Activated naive CD8-positive, alpha-beta T cell treated with anti-CD3 and anti-CD28 coated beads, Interleukin-2, amount 50 U/mL, for 16 hours (primary cell): ENCODE measurements around the gene GSDME.
"Not testable (repeated sequence)": the region's sequence is repeated elsewhere in the genome, so short reads cannot be mapped to it uniquely, and the experiment has no call there.

Source experiments
- DNase-seq: peaks from one replicate; pipeline ENCODE4 v3.0.0-alpha.2; 2020; ENCODE audit warnings: low read depth, low spot score

GSDME gene

DNA sequence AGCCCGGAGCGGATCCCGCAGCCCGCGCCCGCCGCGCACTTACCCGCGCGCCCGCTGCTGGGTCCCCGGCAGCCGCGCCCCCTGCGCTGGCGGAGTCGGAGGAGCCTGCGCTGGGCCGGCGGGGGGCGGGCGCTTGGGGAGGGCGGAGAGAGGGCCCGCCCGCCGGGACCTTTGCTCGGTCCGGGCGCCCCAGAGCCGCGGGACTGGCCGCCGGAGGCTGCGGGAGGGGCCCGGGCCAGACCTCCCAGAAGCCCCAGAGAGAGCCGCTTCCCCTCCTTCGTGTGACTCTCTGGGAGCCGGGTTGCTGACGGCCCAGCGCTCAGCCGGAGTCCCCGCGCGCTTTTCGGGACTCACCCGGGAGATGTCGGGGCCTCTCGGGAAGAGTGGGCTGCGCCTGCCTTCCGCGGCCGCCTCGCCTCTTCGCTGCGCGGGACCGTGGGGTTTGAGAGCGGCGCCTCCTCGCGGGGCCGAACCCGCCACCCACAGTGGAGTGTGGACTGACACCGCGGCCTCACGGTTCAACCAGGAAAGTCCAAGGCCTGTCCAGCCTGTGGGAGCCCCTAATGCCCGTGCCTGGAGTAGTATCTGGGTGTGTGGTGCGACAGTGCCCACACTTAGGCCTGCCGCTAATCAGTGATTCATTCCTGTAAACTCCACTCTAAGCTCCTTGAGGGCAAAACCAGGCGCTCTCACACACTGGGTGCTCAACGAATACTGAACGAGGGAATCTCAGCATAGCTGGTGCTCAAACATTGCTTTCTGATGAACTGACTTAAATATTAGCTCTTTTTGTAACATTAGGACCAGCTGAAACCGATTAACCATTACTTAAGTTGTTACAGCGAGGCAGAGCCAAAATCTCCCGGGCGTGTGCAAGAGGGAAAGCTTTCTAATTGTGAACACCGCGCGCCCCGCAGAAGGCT, at the start of gene GSDME:
Gene GSDME, minus strand, starts transcription at position 112 of the 923 bp plus-strand sequence. CDS start 7,690 bp downstream, outside the sequence.
- DNase-seq, result no peak

DNA sequence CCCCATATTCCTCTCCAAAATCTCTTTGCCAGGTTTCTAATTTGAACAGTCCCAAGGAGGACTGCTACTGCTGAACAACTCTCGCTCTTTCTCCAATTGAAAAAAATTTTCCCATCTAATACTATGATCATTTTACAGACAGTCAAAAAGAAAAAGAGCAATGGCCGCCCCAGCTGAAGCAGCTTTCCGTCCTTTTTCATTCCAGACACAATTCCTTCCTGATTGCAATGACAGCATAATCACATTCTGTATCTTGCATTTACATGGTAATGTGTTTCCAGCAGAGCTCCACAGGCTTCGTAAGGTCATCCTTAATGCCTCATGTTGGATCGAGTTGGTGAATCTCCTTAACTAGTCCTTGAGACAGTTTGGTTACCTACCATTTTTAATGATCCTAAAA, 45.0 kb upstream of the GSDME start:
- DNase-seq, result no peak

DNA sequence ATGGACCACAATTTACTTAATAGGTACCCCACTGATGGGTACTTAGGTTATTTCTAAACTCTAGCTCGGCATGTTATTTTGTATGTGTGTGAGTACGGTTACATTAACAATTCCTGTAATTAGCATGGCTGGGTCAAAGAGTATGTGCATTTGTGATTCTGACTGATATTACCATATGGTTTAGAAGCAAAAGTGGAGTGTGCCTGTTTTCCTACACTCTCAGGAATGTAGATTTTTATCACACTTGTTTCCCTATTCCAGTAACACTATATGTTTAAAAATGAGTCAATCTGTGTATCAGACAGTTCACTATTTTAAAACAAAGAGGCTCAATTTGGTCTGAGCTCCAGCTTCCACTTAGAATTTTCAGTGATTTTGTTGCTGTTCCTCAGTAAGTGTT, 44.6 kb upstream of the GSDME start:
- DNase-seq, result no peak

DNA sequence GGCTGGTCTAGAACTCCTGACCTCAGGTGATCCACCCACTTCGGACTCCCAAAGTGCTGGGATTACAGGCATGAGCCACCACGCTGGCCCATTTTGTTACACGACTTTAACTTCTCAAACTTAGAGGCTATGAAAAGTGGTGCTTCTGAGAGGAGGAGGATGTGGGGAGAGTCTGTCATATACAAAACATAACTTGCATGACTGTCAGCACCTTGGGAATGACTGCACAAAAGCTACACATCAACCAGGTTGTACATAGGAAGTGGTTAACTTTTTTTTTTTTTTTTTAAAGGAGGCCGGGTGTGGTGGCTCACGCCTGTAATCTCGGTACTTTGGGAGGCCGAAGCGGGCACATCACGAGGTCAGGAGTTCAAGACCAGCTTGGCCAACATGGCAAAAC, 43.4 kb upstream of the GSDME start:
- no peak for DNase-seq

DNA sequence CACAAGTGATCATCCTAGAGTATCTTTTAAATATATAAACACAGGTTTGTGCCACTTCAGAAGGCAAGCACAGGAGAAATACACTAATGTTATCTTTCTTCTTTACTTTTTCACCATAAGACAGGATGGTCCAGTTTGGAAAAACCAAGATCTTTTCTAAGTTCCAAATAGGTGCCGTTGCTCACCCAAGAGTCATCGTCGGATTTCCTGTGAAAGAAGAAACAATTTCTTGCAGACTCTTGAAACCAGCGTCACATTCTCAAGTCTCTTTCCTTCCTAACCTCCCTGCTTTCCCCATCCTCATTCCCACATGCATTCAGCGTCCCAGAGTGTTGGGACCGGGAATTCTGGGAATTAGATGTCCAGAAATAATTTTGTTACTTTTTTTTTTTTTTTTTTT, 42.8 kb upstream of the GSDME start:
- DNase-seq, result no peak

DNA sequence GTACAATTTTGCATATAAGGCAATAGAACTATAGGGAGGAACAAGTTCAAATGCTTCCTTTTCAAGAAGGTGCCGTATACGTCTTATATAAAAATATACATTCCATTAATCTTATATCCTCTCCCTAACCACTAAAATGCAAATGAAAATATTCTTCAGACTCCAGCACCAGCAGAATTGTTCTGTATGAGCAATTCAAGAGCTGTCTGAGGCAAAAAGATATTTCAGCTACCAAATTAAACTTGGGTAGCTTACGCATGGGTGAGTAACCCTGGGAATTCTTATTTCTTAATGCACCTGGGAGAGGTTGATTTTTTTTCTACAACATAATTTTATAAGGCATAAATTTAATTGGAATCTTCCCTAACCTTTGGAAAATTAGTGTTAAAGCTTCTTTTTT, 42.2 kb upstream of the GSDME start:
- DNase-seq, result no peak

DNA sequence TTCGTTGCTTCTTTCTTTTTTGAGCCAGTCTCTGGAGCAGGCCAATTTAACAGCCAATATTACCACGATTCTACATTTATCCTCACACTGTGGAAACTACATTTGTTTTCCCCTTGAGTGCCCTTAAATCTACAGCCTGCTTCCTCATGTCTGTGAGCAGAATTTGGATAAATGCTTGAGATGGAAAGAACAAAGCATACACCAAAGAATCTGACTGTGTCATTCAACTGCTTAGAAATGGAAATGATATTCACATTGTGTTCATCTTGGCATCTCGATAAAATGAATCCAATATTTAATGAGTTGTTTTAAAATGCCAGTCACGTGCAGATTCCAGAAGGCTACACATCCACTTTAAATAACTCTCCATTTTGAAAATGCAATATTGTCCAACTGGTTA, 41.0 kb upstream of the GSDME start:
- DNase-seq, result no peak

DNA sequence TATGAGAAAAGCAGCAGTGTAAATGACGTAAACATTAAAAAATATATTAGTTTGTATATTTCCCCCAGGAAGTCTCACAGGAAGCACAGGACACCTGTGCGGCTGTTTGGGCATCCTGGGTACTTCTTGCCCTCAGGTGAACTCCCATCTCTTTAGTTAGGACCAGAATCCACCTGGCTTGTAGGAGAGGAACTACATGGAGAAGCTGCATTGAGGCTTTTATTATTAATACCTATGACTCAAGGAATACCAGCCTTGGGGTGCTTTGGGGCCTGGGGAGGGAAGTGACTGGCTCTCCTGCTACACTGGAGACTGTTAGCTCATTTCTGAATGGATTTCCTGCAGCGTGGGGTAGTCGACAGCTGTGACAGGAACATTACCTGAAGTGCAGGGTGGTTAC, 40.0 kb upstream of the GSDME start:
- no peak for DNase-seq

DNA sequence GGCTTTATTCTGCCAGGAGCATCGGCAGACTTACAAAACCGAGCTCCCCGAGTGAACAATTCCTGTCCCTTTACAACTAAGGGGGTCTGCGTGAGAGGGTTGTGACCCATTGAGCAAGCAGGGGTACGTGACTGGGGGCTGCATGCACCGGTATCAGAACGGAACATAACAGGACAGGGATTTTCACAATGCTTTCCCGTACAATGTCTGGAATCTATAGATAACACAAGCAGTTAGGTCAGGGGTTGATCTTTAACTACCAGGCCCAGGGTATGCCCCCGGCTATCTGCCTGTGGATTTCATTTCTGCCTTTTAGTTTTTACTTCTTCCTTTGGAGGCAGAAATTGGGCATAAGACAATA, 38.1 kb upstream of the GSDME start:
- no peak for DNase-seq

DNA sequence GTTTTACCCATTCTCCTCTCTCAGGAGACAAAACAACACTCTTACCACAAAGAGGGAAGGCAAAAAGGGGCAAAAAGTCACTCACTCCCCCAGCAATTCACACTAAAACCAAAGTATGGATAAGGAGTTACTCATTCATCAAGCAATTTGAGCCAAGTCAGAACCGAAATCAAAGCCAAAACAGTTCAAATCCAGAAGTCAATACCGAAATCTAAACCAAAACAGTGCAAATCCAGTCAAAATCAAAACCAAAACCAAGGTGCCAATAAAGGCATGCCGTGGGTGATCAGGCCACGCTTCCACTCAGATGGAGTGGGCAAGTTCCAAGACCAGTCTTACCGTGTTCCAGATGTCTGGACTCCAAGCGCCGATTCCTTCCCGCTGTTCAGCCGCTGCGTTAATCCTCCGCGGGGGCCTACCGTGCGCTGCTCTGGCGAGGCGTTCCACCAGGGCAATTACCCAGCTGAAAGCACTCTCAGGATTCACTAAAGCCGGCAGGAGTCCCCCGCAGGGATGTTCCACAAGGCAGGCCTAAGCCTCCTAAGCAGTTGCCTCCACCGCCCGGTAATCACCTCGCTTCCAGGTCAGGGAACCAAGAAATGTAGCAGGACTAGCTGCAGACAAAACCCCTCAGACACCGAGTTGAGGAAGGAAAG, 37.6 kb upstream of the GSDME start:
- not testable (repeated sequence) for DNase-seq

DNA sequence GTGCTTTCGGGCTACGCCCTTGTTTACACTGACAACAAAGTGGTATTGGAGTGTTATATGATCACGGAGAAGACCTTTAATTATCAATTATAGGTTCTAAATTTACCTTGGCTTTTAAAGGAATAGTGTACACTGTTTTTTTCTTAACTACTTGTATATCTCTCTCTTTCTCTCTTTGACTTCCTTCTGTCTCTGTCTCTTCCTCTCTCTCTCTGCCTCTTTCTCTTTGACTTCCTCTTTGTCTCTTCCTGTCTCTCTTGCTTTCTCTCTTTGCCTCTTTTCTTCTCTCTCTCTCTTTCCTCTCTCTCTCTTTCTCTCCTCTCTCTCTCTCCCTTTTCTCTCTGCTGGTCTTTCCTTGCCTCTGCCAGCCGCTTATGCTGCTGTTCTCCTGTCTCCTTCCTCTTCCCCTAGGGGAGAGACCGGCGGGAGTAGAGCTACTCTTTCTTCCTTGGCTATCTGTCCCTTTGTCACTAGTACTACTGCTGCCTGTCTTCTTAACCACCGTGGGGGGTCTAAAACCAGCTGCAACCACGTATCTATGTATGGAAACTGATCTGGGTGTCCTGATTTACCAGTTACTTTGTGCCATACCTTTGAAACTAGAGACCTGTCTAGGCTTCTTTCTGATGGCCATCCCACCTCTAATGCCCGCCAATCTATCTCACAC, 36.9 kb upstream of the GSDME start:
- no peak for DNase-seq

DNA sequence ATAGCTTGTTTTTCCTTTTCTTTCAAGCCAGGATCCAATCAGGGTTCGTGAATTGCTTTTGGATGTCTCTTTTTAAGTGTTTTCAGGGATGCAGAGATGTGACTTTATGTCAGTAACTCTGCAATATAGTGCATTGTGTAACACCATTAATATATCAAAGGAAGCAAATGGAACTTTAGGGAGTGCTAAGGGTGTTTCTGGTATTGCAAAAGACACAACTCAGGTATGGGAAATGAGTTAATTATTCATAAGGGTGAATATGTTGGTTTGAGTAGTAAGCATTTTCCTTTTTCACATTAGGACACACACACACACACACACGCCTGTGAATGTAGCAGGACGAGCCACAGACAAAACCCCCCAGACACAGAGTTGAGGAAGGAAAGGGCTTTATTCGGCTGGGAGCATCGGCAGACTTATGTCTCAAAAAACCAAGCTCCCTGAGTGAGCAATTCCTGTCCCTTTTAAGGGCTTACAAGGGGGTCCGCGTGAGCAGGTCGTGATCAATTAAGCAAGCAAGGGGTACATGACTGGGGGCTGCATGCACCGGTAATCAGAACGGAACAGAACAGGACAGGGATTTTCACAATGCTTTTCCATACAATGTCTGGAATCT, 31.8 kb upstream of the GSDME start:
- DNase-seq, result no peak

DNA sequence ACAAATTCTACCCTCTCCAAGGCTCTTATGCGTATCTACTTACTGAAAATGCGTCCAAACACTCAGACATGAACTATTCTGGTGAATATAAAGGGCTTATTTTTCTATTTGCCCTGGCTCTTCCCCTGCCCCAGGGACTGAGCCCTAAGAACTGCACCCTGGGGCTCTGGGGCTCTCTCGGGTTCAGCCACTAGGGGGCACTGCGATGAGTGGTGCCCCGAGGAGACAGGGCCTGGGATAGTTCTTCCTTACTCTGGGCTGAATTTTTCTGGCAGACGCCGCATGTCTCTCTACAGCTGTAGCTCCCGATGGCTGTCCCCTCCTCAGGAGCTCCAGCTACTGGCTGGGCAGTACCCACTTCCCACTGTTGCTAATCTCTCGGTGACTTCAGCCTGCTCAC, 30.8 kb upstream of the GSDME start:
- DNase-seq, result no peak

DNA sequence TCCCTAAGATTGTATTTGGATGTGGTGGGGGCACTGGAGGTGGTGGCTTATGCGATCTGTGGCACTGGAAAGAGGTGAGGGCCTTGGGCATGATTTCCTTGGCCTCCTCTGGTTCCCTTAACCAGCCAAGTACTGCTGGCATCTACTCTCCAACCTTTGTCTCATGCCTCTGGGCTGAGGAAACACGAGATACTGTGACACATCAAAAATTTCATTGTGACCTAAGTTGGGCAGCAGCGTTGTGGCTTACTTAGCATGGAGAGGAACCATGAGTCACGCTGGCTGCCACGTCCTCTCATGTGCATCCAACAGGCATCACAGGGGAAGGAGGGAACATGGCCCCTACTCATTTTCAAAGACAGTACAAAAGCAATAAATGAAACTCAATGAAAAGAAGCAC, 29.7 kb upstream of the GSDME start:
- no peak for DNase-seq

DNA sequence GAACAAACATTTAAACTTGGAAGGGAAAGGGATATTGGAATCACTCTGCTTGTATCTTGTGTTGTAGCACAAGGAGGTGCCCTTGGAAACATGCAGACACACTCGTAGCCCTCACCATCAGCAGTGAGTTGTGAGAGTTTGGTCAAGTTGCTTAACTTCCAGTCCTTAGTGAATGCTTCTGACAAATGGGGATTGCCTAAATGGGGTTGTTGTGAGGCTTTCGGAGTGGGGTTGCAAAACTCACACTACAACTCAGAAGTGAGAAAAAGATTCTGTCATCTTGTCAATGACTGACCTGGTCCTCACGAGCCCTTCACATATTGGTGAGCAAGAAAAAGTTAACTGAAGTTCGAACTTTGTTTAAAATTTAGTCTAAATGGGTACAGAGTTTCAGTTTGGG, 29.0 kb upstream of the GSDME start:
- no peak for DNase-seq

DNA sequence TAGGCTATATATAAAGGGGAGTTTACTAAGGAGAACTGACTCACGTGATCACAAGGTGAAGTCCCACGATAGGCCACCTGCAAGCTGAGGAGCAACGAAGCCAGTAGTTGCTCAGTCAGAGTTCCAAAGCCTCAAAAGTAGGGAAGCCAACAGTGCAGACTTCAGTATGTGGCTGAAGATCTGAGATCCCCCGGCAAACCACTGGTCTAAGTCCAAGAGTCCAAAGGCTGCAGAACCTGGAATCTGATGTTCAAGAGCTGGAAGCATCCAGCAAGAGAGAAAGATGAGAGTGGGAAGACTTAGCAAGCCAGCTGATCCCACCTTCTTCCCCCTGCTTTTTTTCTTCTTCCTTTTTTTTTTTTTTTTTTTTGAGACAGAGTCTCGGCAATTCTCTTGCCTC, 27.0 kb upstream of the GSDME start:
- no peak for DNase-seq

DNA sequence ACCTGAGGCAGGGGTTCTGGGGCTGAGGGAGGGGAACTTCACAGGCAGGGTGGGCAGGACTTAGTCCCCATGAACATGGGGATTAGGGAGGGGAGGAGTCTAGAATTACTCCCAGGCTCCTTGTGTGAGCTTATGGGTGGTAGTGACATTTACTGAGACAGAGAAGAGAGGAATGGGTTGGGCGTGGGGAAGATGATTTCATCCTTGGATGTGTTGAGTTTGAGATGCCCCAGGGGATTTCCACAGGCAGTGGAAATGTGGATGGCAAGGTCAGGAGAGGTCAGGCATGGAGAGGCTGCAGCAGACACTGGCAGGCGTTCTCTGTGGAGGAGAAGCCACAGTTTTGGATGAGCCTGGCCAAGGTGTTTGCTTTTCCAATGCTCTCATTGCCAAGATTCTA, 26.4 kb upstream of the GSDME start:
- DNase-seq, result no peak

DNA sequence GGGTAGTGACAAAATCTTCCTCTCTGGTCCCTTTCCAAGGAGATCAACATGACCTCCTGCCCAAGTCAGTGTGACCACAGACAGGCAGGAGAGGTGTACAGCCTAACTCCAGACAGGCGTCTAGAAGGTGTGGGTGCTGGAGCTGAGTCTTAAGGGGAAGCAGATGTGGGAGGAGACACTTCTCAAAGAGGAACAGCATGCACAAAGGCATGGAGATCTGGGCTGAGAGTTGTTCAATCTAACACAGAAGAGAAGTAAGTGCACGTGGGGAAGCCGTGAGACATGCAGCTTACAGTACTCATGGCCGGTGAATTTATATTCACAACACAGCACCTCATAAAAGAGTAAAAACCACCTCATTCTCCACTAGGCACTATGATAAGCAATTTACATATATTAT, 23.8 kb upstream of the GSDME start:
- DNase-seq, result no peak

DNA sequence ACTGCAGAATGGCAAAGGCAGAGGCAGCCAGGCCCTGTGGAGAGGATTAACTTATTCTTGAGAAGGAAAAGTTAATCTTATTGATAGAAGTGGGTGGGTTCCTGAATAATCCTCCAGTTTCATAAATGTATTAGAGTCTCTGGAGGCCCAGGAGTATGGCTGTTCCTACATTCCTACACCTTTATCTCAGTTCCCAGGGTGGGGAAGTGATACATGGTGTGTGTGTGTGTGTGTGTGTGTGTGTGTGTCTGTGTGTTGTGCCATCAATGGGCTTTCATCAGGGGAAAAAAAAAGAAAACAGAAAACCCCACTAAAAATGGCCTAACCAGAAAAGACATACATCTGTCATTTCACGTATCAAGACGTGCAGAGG, 22.0 kb upstream of the GSDME start:
- no peak for DNase-seq

DNA sequence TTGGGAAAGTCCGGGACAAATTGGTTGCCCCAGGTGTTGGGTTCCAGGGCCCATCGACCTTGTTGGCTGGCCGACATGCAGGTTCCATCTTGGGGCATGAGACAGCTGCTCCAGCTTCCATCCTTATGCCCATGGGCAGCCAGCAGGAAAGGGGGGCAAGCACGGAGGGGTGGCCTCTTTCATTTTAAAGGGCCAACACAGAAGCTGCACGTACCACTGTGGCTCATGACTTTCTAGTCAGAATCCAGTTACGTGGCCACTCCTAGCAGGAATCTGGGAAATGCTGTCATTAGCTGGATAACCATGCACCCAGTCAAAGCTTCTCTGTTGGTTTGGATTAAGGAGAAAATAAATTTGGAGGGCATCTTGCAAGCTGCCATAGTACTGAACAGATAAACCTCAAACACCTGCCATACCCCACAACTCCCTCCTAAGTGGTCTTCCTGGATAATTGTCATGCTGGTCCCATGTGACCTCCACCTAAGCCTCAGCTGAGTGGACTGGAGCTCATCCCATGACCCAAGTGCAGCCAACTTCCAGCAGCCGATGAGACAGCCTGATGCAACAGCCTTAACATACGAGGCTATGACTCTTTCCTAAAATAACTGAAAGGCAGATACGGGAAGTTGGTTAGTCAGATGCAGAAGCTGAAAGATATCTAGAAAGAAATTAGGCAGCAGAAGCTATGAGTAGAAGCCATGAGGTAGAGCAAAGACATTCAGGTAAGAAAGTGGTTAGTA, 21.4 kb upstream of the GSDME start:
- DNase-seq, result no peak

DNA sequence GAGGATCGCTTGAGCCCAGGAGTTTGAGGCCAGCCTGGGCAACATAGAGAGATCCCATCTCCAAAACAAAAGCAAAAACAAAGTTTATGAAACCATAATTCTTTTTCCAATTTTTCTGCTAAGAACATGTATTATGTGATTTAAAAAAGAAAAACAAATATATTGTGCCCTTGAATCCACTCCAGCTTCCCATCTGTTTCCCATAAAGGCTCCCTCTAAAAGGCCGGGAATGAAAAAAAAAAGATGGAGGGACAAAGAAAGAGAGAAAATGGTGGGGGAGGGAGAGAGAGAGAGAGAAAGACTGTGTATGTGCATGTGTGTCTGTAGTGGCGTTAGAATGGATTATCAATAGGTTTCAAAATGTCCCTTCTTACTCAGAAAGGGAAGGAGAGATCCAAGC, 20.5 kb upstream of the GSDME start:
- no peak for DNase-seq

DNA sequence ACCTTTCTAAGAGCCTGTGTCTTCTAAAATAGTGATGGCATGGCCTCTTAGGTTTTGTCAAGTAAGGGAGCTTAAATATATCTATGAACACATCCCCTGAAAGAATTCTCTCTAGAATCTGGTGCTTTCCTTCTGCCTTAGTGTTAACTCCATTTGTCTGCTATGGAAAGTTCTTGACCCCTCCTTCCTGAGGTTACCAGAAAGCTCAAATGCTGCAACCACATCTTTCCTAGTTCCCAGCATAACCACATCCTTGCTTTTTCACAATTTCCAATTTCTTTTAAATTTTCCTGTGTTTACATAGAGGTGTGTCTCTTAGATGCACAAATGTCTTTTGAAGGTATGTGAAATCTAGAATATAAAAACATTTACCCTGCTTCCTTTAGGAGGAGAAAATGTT, 16.4 kb upstream of the GSDME start:
- no peak for DNase-seq
